GM12872 (cell line): ENCODE results near the gene HSPA4L.
A peak's percentile ranks its signal among the peaks of the same experiment; 100 is the strongest.

ENCODE experiments used
- CTCF ChIP-seq: IDR thresholded peaks from 3 replicates; pipeline ENCODE4 v1.5.1; 2011; ENCODE audit warnings: low read depth, mild to moderate bottlenecking, low read length, moderate library complexity; ENCODE audit not compliant: insufficient read depth

Gene HSPA4L

GRCh38 chr4:127788517-127788916, 6.4 kb downstream of the HSPA4L start:
- TF ChIP-seq CTCF, result peak; percentile 52

- TF ChIP-seq CTCF, result no peak
Measured at GRCh38 chr4:127791391-127791790, 9.3 kb downstream of the HSPA4L start.

- no peak for TF ChIP-seq CTCF
Measured at GRCh38 chr4:127793528-127793927, 11.4 kb downstream of the HSPA4L start.

GRCh38 chr4:127799711-127800110, 17.6 kb downstream of the HSPA4L start:
- TF ChIP-seq CTCF, result no peak

GRCh38 chr4:127809173-127809800, 27.2 kb downstream of the HSPA4L start:
- 0 out of 3 replicates have a peak, but pooled peaks have one; percentile 1 for TF ChIP-seq CTCF

GRCh38 chr4:127810551-127810950, 28.4 kb downstream of the HSPA4L start:
- TF ChIP-seq CTCF, result no peak

GRCh38 chr4:127822430-127822829, 40.3 kb downstream of the HSPA4L start:
- TF ChIP-seq CTCF, result no peak
